HG02870 (cell line): ENCODE measurements around the gene TH.

Source experiments
- ATAC-seq: cut with Tn5 transposase; IDR thresholded peaks from one replicate; pipeline ENCODE4 v1.9.1; 2021; ENCODE audit warnings: mild to moderate bottlenecking, moderate library complexity; ENCODE audit not compliant: unreplicated experiment

TH gene

GRCh38 chr11:2209370-2209801, 37.8 kb upstream of the TH start:
- no peak for ATAC-seq

- ATAC-seq = no peak
These were observed 37.2 kb upstream of the TH start for GRCh38 chr11:2208691-2209369.

GRCh38 chr11:2207773-2208621, 36.4 kb upstream of the TH start:
- no peak for ATAC-seq

GRCh38 chr11:2207212-2207611, 35.6 kb upstream of the TH start:
- ATAC-seq = no peak

- ATAC-seq = no peak
These were observed 34.5 kb upstream of the TH start for GRCh38 chr11:2205981-2206690.

- no peak for ATAC-seq
These were observed 33.7 kb upstream of the TH start for GRCh38 chr11:2205214-2205720.

GRCh38 chr11:2204361-2205213, 33.0 kb upstream of the TH start:
- ATAC-seq = no peak

- ATAC-seq = no peak
These were observed 32.0 kb upstream of the TH start for GRCh38 chr11:2203440-2204259.

GRCh38 chr11:2202900-2203439, 31.4 kb upstream of the TH start:
- no peak for ATAC-seq

GRCh38 chr11:2202071-2202899, 30.7 kb upstream of the TH start:
- no peak for ATAC-seq

GRCh38 chr11:2201542-2201941, 29.9 kb upstream of the TH start:
- ATAC-seq = no peak

- no peak for ATAC-seq
These were observed 29.4 kb upstream of the TH start for GRCh38 chr11:2200957-2201519.

GRCh38 chr11:2200536-2200935, 28.9 kb upstream of the TH start:
- no peak for ATAC-seq

- no peak for ATAC-seq
These were observed 28.1 kb upstream of the TH start for GRCh38 chr11:2199466-2200341.

GRCh38 chr11:2198621-2199365, 27.2 kb upstream of the TH start:
- ATAC-seq = no peak

GRCh38 chr11:2197771-2198520, 26.3 kb upstream of the TH start:
- no peak for ATAC-seq
